Mesenchymal stem cell (in vitro differentiated cells and primary cell): ENCODE measurements around the gene HOXD13.
A peak's percentile ranks its signal among the peaks of the same experiment; 100 is the strongest.

Experiments used
- DNase-seq: peaks from one replicate; pipeline ENCODE4 v3.0.0-alpha.2; 2013
- H2AFZ ChIP-seq: one replicate; pipeline ENCODE4 v1.6.1; 2013; ENCODE audit warnings: low read depth, mild to moderate bottlenecking, control low read depth, inconsistent platforms, low read length, moderate library complexity
- H2AK5ac ChIP-seq: 2 replicates; pipeline ENCODE4 v1.6.1; 2013; ENCODE audit warnings: low read length, moderate library complexity, mild to moderate bottlenecking, inconsistent platforms; ENCODE audit not compliant: severe bottlenecking
- H2BK120ac ChIP-seq: one replicate; pipeline ENCODE4 v1.6.1; 2013; ENCODE audit warnings: low read depth, mild to moderate bottlenecking, inconsistent platforms, low read length, moderate library complexity
- H2BK12ac ChIP-seq, 2 experiments: one replicate each; pipeline ENCODE4 v1.6.1; 2013; ENCODE audit warnings: inconsistent platforms in 2 of 2, low read length in 2 of 2, mild to moderate bottlenecking in 2 of 2, moderate library complexity in 2 of 2, control low read depth in 1 of 2
- H2BK15ac ChIP-seq: one replicate; pipeline ENCODE4 v1.6.1; 2013; ENCODE audit warnings: mild to moderate bottlenecking, low read depth, inconsistent platforms; ENCODE audit not compliant: poor library complexity, severe bottlenecking
- H2BK5ac ChIP-seq: 2 replicates; pipeline ENCODE4 v1.6.1; 2013; ENCODE audit warnings: low read depth, mild to moderate bottlenecking, low read length, control low read depth, inconsistent platforms; ENCODE audit not compliant: poor library complexity, severe bottlenecking
- H3K14ac ChIP-seq, 2 experiments: one replicate each; pipeline ENCODE4 v1.6.1; 2013; ENCODE audit warnings: inconsistent platforms in 2 of 2, low read length in 2 of 2, control low read depth in 1 of 2, mild to moderate bottlenecking in 1 of 2, moderate library complexity in 1 of 2
- H3K18ac ChIP-seq, 2 experiments: one replicate each; pipeline ENCODE4 v1.6.1; 2013; ENCODE audit warnings: inconsistent platforms in 2 of 2, low read length in 2 of 2, control low read depth in 1 of 2, low read depth in 1 of 2, mild to moderate bottlenecking in 1 of 2
- H3K23ac ChIP-seq, 2 experiments: one replicate each; pipeline ENCODE4 v1.6.1; 2013; ENCODE audit warnings: inconsistent platforms in 2 of 2, low read length in 2 of 2, mild to moderate bottlenecking in 2 of 2, moderate library complexity in 2 of 2, control low read depth in 1 of 2
- H3K27ac ChIP-seq: 2 replicates; pipeline ENCODE4 v1.5.1; 2013; ENCODE audit warnings: mild to moderate bottlenecking, moderate library complexity, low read length, control low read depth, inconsistent platforms; ENCODE audit not compliant: poor library complexity, severe bottlenecking
- H3K27me3 ChIP-seq, 2 experiments: 2 replicates each; pipeline versions ENCODE4 v1.6.1 to v1.7.0; 2013; ENCODE audit warnings: low read length in 2 of 2, mild to moderate bottlenecking in 2 of 2, moderate library complexity in 2 of 2, control low read depth in 1 of 2, inconsistent platforms in 1 of 2; ENCODE audit not compliant: control insufficient read depth in 1 of 2, insufficient read depth in 1 of 2
- H3K36me3 ChIP-seq, 2 experiments: 2 replicates each; pipeline versions ENCODE4 v1.6.1 to v1.7.0; 2013; ENCODE audit warnings: low read length in 2 of 2, control low read depth in 1 of 2, inconsistent platforms in 1 of 2, low read depth in 1 of 2, mild to moderate bottlenecking in 1 of 2; ENCODE audit not compliant: insufficient read depth in 2 of 2, control insufficient read depth in 1 of 2
- H3K4ac ChIP-seq, 2 experiments: one replicate each; pipeline ENCODE4 v1.6.1; 2013; ENCODE audit warnings: inconsistent platforms in 2 of 2, low read length in 2 of 2, mild to moderate bottlenecking in 2 of 2, moderate library complexity in 2 of 2, control low read depth in 1 of 2, low read depth in 1 of 2
- H3K4me1 ChIP-seq: 2 replicates; pipeline ENCODE4 v1.6.1; 2013; ENCODE audit warnings: low read depth, low read length, control low read depth; ENCODE audit not compliant: control insufficient read depth, insufficient read depth
- H3K4me2 ChIP-seq: 2 replicates; pipeline ENCODE4 v1.6.1; 2013; ENCODE audit warnings: low read length, mild to moderate bottlenecking, inconsistent platforms; ENCODE audit not compliant: poor library complexity, severe bottlenecking
- H3K4me3 ChIP-seq, 2 experiments: 2 replicates each; pipeline versions ENCODE4 v1.5.1 to v1.7.0; 2013; ENCODE audit warnings: low read length in 2 of 2, mild to moderate bottlenecking in 2 of 2, control low read depth in 1 of 2, low read depth in 1 of 2; ENCODE audit not compliant: insufficient read depth in 1 of 2
- H3K79me1 ChIP-seq: replicated peaks from 2 replicates; pipeline ENCODE4 v1.6.1; 2013; ENCODE audit warnings: mild to moderate bottlenecking, control low read depth, low read length, inconsistent platforms; ENCODE audit not compliant: poor library complexity, severe bottlenecking
- H3K9ac ChIP-seq: 2 replicates; pipeline ENCODE4 v1.7.0; 2013; ENCODE audit warnings: mild to moderate bottlenecking, low read length, moderate library complexity
- H3K9me3 ChIP-seq: 2 replicates; pipeline ENCODE4 v1.7.0; 2013; ENCODE audit warnings: mild to moderate bottlenecking, low read length; ENCODE audit not compliant: control insufficient read depth
- H4K8ac ChIP-seq: one replicate; pipeline ENCODE4 v1.6.1; 2013; ENCODE audit warnings: inconsistent platforms, mild to moderate bottlenecking, low read length, moderate library complexity
- H4K91ac ChIP-seq: one replicate; pipeline ENCODE4 v1.6.1; 2013; ENCODE audit warnings: mild to moderate bottlenecking, low read length, inconsistent platforms
- WGBS: methylation state at CpG from one replicate; pipeline ENCODE4 v1.1.7; 2013; ENCODE audit warnings: mixed read lengths; 5-methylcytosine and 5-hydroxymethylcytosine counted together

HOXD13 gene

DNA sequence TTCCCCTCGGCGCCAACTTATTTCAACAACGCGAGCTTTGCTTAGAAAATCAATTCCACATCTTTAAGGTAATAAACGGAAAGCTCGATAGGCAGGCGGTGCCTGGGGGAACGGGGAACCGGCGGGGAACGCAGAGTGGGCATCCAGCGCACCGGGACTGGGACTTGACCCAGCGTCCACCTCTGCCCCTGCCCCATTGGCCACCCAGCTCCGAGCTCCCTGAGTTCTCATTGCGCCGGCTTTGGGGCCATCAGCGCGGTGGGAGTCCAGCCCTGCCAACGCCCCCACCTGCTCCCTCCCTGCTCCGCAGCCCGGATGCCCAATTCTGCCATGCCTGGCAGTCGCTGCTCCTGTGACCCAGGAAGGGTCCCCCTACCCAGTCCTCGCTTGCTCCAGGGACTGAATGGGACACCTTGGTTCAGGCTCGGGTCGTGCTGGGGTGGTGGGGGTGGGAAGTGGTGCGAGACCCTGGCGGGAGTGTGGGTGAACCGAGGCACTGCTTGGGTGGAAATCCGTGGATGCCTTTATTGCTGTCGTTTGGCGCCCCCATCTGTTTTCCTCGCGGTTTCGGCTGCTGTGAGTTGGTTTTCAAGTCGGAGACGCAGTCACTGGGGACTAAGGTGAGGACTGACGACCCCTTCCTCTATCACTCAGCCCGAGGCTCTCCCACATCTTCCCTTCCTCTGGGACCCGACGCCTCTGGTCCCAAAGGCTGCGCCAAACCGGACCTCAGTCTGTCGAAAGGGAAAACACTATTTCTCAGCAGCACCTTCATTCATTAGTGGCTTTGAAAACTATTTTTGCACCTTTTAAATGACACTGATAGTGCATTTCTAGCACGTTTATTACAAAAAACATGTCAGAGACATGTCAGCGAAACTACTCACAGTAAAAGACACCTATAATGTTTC, 6.4 kb upstream of the HOXD13 start:
- Histone ChIP-seq H3K27me3 (peaks cover 98 to 100% of the 10 kb centered on the region in 2 experiments), H3K27ac (no peak overlapping the region), H3K14ac (no peak overlapping the region), H3K4me2 (no peak overlapping the region), H4K91ac (no peak overlapping the region), H2BK15ac (no peak overlapping the region), H3K9ac (no peak overlapping the region), H2BK120ac (no peak overlapping the region), H2BK5ac (no peak overlapping the region), H3K18ac (no peak overlapping the region), H4K8ac (no peak overlapping the region), H3K4ac (no peak overlapping the region), H3K23ac (peak overlapping the region in 1 of 2 experiments; percentile 66), H3K4me3 (peak overlapping the region in 1 of 2 experiments; percentile 37), H3K4me1 (peaks cover 26% of the 10 kb centered on the region), H2BK12ac (no peak overlapping the region), H3K36me3 (peaks cover 0 to 3% of the 10 kb centered on the region in 2 experiments), H3K79me1 (no peaks in the 10 kb centered on the region), H2AFZ (no peak overlapping the region), H3K9me3 (no peaks in the 10 kb centered on the region), H2AK5ac (no peak overlapping the region)
- DNase-seq: no peak
- WGBS: under 1% methylated on average over 43 of the region's 46 CpGs

DNA sequence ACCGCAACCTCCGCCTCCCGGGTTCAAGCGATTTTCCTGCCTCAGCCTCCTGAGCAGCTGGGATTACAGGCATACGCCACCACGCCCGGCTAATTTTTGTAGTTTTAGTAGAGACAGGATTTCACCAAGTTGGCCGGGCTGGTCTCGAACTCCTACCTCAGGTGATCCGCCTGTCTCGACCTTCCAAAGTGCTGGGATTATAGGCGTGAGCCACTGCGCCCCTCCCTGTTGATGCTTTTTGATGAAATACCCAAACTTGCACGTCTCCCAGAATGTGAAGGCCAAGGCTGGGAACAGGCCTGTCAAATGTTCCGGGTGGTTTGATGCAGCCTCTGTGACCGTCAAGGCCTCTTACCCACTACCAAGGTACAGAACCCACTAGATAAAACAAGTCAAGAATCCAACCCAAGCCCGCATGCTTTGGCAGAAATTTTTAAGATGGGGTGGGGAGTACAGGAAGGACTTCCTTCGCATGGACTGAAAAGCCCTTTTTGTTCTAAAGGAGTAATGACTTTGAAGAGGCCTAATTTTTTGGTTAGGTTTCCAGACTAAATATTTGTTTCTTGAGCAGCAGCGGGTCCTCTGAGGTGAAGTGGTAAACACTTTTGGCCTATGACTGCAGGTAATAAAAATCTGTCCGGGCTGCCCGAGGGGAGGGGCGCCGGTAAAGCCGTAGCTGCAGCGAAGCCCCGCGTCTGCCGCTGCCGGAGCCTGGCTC, 5.0 kb upstream of the HOXD13 start:
- no peak overlapping the region for H4K8ac ChIP-seq
- H2BK5ac ChIP-seq: no peak overlapping the region
- H3K14ac ChIP-seq: peak overlapping the region in 1 of 2 experiments; percentile 41
- no peaks in the 10 kb centered on the region for H3K79me1 ChIP-seq
- no peak overlapping the region for H3K4me2 ChIP-seq
- WGBS: 21% methylated on average over 27 of the region's 29 CpGs
- H3K4ac ChIP-seq: no peak overlapping the region
- H2AFZ ChIP-seq: no peak overlapping the region
- peak overlapping the region in 1 of 2 experiments; percentile 89 for H3K23ac ChIP-seq
- no peak overlapping the region for H2BK120ac ChIP-seq
- H3K27me3 ChIP-seq: peaks cover 96 to 98% of the 10 kb centered on the region in 2 experiments
- peaks cover 22% of the 10 kb centered on the region for H3K4me1 ChIP-seq
- no peak overlapping the region for H2BK15ac ChIP-seq
- no peak for DNase-seq
- no peaks in the 10 kb centered on the region for H3K9me3 ChIP-seq
- no peak overlapping the region for H3K18ac ChIP-seq
- H2AK5ac ChIP-seq: no peak overlapping the region
- H3K4me3 ChIP-seq: peak overlapping the region in 1 of 2 experiments; percentile 70
- H3K9ac ChIP-seq: no peak overlapping the region
- no peak overlapping the region for H3K27ac ChIP-seq
- H3K36me3 ChIP-seq: no peaks in the 10 kb centered on the region
- no peak overlapping the region for H4K91ac ChIP-seq
- no peak overlapping the region for H2BK12ac ChIP-seq

GRCh38 chr2:176088048-176088936, 4.2 kb upstream of the HOXD13 start:
- Histone ChIP-seq H3K27ac (no peak overlapping the region), H4K91ac (no peak overlapping the region), H3K23ac (peak overlapping the region in 1 of 2 experiments; percentile 89), H2BK12ac (no peak overlapping the region), H4K8ac (no peak overlapping the region), H2BK15ac (no peak overlapping the region), H3K14ac (peak overlapping the region in 1 of 2 experiments; percentile 41), H3K18ac (no peak overlapping the region), H3K9ac (peak overlapping the region; percentile 42), H3K4me2 (peak overlapping the region; percentile 63), H2BK120ac (no peak overlapping the region), H3K27me3 (peaks cover 91 to 96% of the 10 kb centered on the region in 2 experiments), H3K79me1 (no peaks in the 10 kb centered on the region), H3K4me1 (peaks cover 24% of the 10 kb centered on the region), H3K9me3 (no peaks in the 10 kb centered on the region), H2AFZ (no peak overlapping the region), H2AK5ac (no peak overlapping the region), H3K36me3 (no peaks in the 10 kb centered on the region), H2BK5ac (no peak overlapping the region), H3K4ac (no peak overlapping the region), H3K4me3 (peak overlapping the region; percentile 38 to 70)
- peak; percentile 47 for DNase-seq
- WGBS: 5% methylated on average over 34 of the region's 49 CpGs
